K562 (cell line): ENCODE results near the gene PLEKHA5. TPM values are rescaled to one million over a fixed set of nuclear protein-coding genes. Genes with fewer than 3 reads are reported as not detected.

Source experiments
- ATAC-seq: fragments of 200-7000 bp; cut with Tn5 transposase; 3 replicates; pipeline ENCODE4 v1.9.1; 2020; ENCODE audit warnings: moderate library complexity
- BruUV-seq: library from RNA; stranded (reverse); fragments of 400-500 nt; replicated peaks from 2 replicates; lab custom pipeline; 2021; lab: Mats Ljungman, UMichigan
- CTCF ChIA-PET: fragments of 300-600 bp; formaldehyde crosslinking; extraction: SDS; loops from one replicate; lab custom pipeline; 2021; ENCODE audit warnings: low intra/inter-chr PET ratio; lab: Yijun Ruan, JAX
- POLR2A ChIA-PET: fragments of 300-600, 350-650 bp; sonication (Branson Sonifier 250); formaldehyde crosslinking; extraction: SDS; loops from one replicate; lab custom pipeline; 2021; ENCODE audit warnings: antibody characterized with exemption, inconsistent platforms; lab: Yijun Ruan, JAX
- DNase-seq, 4 experiments: peaks; one replicate each; pipeline versions ENCODE4 v3.0.0 to v3.0.0-alpha.2; 2011 to 2018; ENCODE audit warnings: low spot score in 3 of 4, mixed read lengths in 3 of 4; ENCODE audit errors: extremely low read depth in 1 of 4
- FAIRE-seq: peaks from 2 replicates; lab custom pipeline; 2011; peaks lifted over from hg19 to GRCh38; lab: Jason Lieb, UNC
- H2AFZ ChIP-seq: 2 replicates; pipeline ENCODE4 v1.6.0; 2011; ENCODE audit warnings: low read depth, low read length, control low read depth, inconsistent platforms
- H3K27ac ChIP-seq: fragments of 200-600 bp; 3 replicates; pipeline ENCODE4 v1.8.0; 2011; ENCODE audit warnings: low read depth, mild to moderate bottlenecking, control low read depth, inconsistent platforms, low read length, moderate library complexity, mixed read lengths; ENCODE audit errors: extremely low read depth
- H3K27me3 ChIP-seq, 2 experiments: fragments of 300-600 bp in 1 of 2; 2 replicates in 1 of 2; 3 replicates in 1 of 2; pipeline versions ENCODE4 v1.6.0 to v1.8.0; 2011; ENCODE audit warnings: inconsistent platforms in 2 of 2, low read length in 2 of 2, mild to moderate bottlenecking in 1 of 2, mixed read lengths in 1 of 2, moderate library complexity in 1 of 2; ENCODE audit not compliant: control insufficient read depth in 2 of 2, insufficient read depth in 2 of 2
- H3K36me3 ChIP-seq: fragments of 300-600 bp; 3 replicates; pipeline ENCODE4 v1.8.0; 2011; ENCODE audit warnings: mild to moderate bottlenecking, low read length, inconsistent platforms; ENCODE audit not compliant: control insufficient read depth, insufficient read depth
- H3K4me1 ChIP-seq, 2 experiments: fragments of 200-600 bp in 1 of 2; replicated peaks in 1 of 2; 2 replicates in 1 of 2; 3 replicates in 1 of 2; pipeline versions ENCODE4 v1.5.1 to v1.8.0; 2011; ENCODE audit warnings: inconsistent platforms in 2 of 2, low read length in 2 of 2, mild to moderate bottlenecking in 1 of 2, mixed read lengths in 1 of 2, moderate library complexity in 1 of 2; ENCODE audit not compliant: control insufficient read depth in 2 of 2, insufficient read depth in 2 of 2
- H3K4me2 ChIP-seq: 2 replicates; pipeline ENCODE4 v1.6.1; 2011; ENCODE audit warnings: low read length, control low read depth, inconsistent platforms, mixed read lengths; ENCODE audit not compliant: insufficient read depth
- H3K4me3 ChIP-seq: fragments of 200-600 bp; sonication (generic), shearing (Covaris generic); 2 replicates; pipeline ENCODE4 v1.5.1; 2016; ENCODE audit warnings: control low read depth, inconsistent platforms
- H3K79me2 ChIP-seq: fragments of 200-600 bp; 3 replicates; pipeline ENCODE4 v1.8.0; 2011; ENCODE audit warnings: low read length, inconsistent platforms; ENCODE audit not compliant: control insufficient read depth, insufficient read depth
- H3K9ac ChIP-seq, 2 experiments: 2 replicates each; pipeline versions ENCODE4 v1.6.0 to v1.6.1; 2011; ENCODE audit warnings: low read depth in 2 of 2, low read length in 2 of 2, control low read depth in 1 of 2, inconsistent platforms in 1 of 2, mild to moderate bottlenecking in 1 of 2, mixed read lengths in 1 of 2; ENCODE audit not compliant: insufficient read depth in 1 of 2
- H3K9me1 ChIP-seq: one replicate; pipeline ENCODE4 v1.6.0; 2011; ENCODE audit warnings: inconsistent platforms, mild to moderate bottlenecking, low read length, moderate library complexity; ENCODE audit not compliant: control insufficient read depth, insufficient read depth
- H3K9me3 ChIP-seq: replicated peaks from 2 replicates; pipeline ENCODE4 v1.5.1; 2011; ENCODE audit warnings: low read depth, low read length, inconsistent platforms; ENCODE audit not compliant: control insufficient read depth, insufficient read depth
- H4K20me1 ChIP-seq: replicated peaks from 2 replicates; pipeline ENCODE4 v1.6.1; 2011; ENCODE audit warnings: low read length, inconsistent platforms, mixed read lengths; ENCODE audit not compliant: control insufficient read depth, insufficient read depth
- DACH1 ChIP-seq: fragments of 450-650 bp; IDR thresholded peaks from 2 replicates; pipeline ENCODE4 v1.6.1; 2018; ENCODE audit not compliant: partially characterized antibody
- ESRRB ChIP-seq: fragments of 250-450 bp; sonication (Bioruptor Pico); IDR thresholded peaks from 2 replicates; pipeline ENCODE4 v1.5.0; 2020; ENCODE audit warnings: mild to moderate bottlenecking, moderate library complexity, borderline replicate concordance
- GATAD2A ChIP-seq: fragments of 450-650 bp; IDR thresholded peaks from 2 replicates; pipeline ENCODE4 v1.6.1; 2017
- HIVEP1 ChIP-seq: fragments of 250-450 bp; sonication (Bioruptor Pico); IDR thresholded peaks from 2 replicates; pipeline ENCODE4 v1.4.0; 2020; ENCODE audit warnings: mild to moderate bottlenecking
- HMG20A ChIP-seq: fragments of 450-650 bp; formaldehyde crosslinking; conservative IDR thresholded peaks from 2 replicates; pipeline ENCODE4 v1.4.0; 2020; ENCODE audit warnings: mild to moderate bottlenecking, mixed read lengths
- ILF3 ChIP-seq: fragments of 450-650 bp; IDR thresholded peaks from 2 replicates; pipeline ENCODE4 v1.6.1; 2018; ENCODE audit warnings: antibody characterized with exemption, mild to moderate bottlenecking, moderate library complexity, borderline replicate concordance
- KAT2B ChIP-seq: IDR thresholded peaks from one replicate; pipeline ENCODE4 v1.6.1; 2012; ENCODE audit warnings: low read depth, mild to moderate bottlenecking, control low read depth, inconsistent platforms, low read length, moderate library complexity
- NEUROD1 ChIP-seq: fragments of 150-350 bp; IDR thresholded peaks from 2 replicates; pipeline ENCODE4 v1.6.1; 2014; ENCODE audit warnings: borderline replicate concordance, low read length, low read depth; ENCODE audit not compliant: partially characterized antibody
- NFIC ChIP-seq: fragments of 450-650 bp; IDR thresholded peaks from 2 replicates; pipeline ENCODE4 v1.6.1; 2017; ENCODE audit warnings: mild to moderate bottlenecking, inconsistent platforms
- NR0B1 ChIP-seq: fragments of 450-650 bp; IDR thresholded peaks from one replicate; pipeline ENCODE4 v1.6.1; 2018; ENCODE audit warnings: mild to moderate bottlenecking, moderate library complexity; ENCODE audit not compliant: partially characterized antibody
- NR2F6 ChIP-seq: fragments of 450-650 bp; formaldehyde crosslinking; IDR thresholded peaks from 2 replicates; pipeline ENCODE4 v1.4.0; 2020; ENCODE audit warnings: mild to moderate bottlenecking
- NRF1 ChIP-seq, 2 experiments: fragments of 450-650 bp; IDR thresholded peaks in 1 of 2; conservative IDR thresholded peaks in 1 of 2; 2 replicates each; pipeline ENCODE4 v1.6.1; 2014; ENCODE audit warnings: mild to moderate bottlenecking in 2 of 2
- PTBP1 ChIP-seq: fragments of 200-400 bp; formaldehyde crosslinking; IDR thresholded peaks from 2 replicates; pipeline ENCODE4 v1.6.1; 2017; ENCODE audit warnings: low read depth, low read length
- PTRF ChIP-seq: fragments of 450-650 bp; IDR thresholded peaks from 2 replicates; pipeline ENCODE4 v1.6.1; 2016; ENCODE audit warnings: mild to moderate bottlenecking, missing genetic modification characterization, missing compliant biosample characterization
- RBFOX2 ChIP-seq: fragments of 200-400 bp; formaldehyde crosslinking; IDR thresholded peaks from 2 replicates; pipeline ENCODE4 v1.6.1; 2017; ENCODE audit warnings: low read depth, mild to moderate bottlenecking, low read length, moderate library complexity
- ZC3H4 ChIP-seq: sonication (generic); formaldehyde crosslinking; IDR thresholded peaks from 2 replicates; pipeline ENCODE4 v1.9.0; 2021; ENCODE audit warnings: missing genetic modification reagents, borderline replicate concordance
- ZNF253 ChIP-seq: fragments of 250-450 bp; sonication (Bioruptor Pico); conservative IDR thresholded peaks from 2 replicates; pipeline ENCODE4 v1.6.1; 2021; ENCODE audit warnings: mild to moderate bottlenecking
- ZNF77 ChIP-seq: fragments of 250-450 bp; sonication (Bioruptor Pico); IDR thresholded peaks from 2 replicates; pipeline ENCODE4 v1.5.0; 2020
- ZSCAN29 ChIP-seq: fragments of 450-650 bp; IDR thresholded peaks from 2 replicates; pipeline ENCODE4 v1.6.1; 2017
- WGBS: fragments of 100-300 bp; shearing (Covaris generic); methylation state at CpG from one replicate; pipeline ENCODE4 v1.1.6; 2016; ENCODE audit warnings: low coverage, mixed read lengths; ENCODE audit not compliant: insufficient coverage; ENCODE audit errors: missing lambda C conversion rate; 5-methylcytosine and 5-hydroxymethylcytosine counted together
- in situ Hi-C: fragments of 300-500 bp; cut with MboI; formaldehyde crosslinking; loops from 4 replicates; pipeline ENCODE4 v1.15.0; 2018; ENCODE audit warnings: inconsistent platforms, mixed read lengths
- intact Hi-C: fragments of 100-400 bp; cut with micrococcal nuclease; formaldehyde crosslinking; loops from 2 replicates; pipeline ENCODE4 v1.14.2; 2022
- polyA plus RNA-seq, 8 experiments: library from polyadenylated mRNA; depleted of rRNA in 4 of 8; stranded (reverse) in 5 of 8; unstranded in 3 of 8; fragments of >200 nt; fragmentation: Nextera tagmentation in 2 of 8; fragmentation: Illumina TruSeq in 1 of 8; extraction: Ambion mirVana in 2 of 8; extraction: Trizol in 1 of 8; gene quantifications; 2 replicates each; pipeline versions ENCODE4 v1.2.1 to v1.2.3, GENCODE V29; 2011 to 2014; ENCODE audit warnings: inconsistent platforms in 1 of 8, missing spikeins in 1 of 8
- total RNA-seq, 7 experiments: library from RNA; depleted of rRNA in 6 of 7; stranded (reverse); fragments of >200 nt in 6 of 7; fragmentation: Illumina TruSeq in 2 of 7; extraction: Trizol in 2 of 7; gene quantifications; 2 replicates each; pipeline versions ENCODE4 v1.2.1 to v1.2.3, GENCODE V29; 2011 to 2021; ENCODE audit warnings: low replicate concordance in 1 of 7

PLEKHA5 gene
- total and polyA plus RNA-seq, 9 of the 15 experiments (the other 6 are each of a cell fraction or from before 2014, with no cell fraction given): 7.2 to 26.2 (median 17.4) TPM

DNA sequence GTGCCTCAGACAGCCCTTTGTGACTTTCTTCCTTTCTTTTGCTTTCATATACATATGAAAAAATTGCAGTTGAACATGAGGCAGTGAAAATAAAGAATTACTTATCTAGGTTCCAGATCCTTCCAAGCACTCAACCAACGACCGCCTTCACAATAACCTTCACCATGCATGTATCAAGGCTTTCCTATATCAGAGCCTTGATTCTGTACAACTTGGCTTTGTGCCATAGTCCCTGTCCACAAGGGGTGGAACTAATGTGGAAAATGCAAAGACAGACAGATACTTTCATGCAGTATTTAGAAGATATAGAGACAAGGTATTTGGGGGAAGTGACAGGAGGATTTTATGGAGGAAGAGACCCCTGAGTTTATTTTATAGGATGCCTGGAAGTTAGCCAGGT, 48.6 kb upstream of the PLEKHA5 start:
- Histone ChIP-seq H3K4me1 (no peaks in the 10 kb centered on the region), H3K9me3 (no peaks in the 10 kb centered on the region), H3K79me2 (no peaks in the 10 kb centered on the region), H3K27me3 (no peaks in the 10 kb centered on the region), H3K27ac (no peak overlapping the region), H3K4me3 (no peak overlapping the region), H3K4me2 (no peak overlapping the region), H3K9me1 (no peaks in the 10 kb centered on the region), H3K9ac (no peak overlapping the region), H3K36me3 (no peaks in the 10 kb centered on the region), H2AFZ (no peak overlapping the region), H4K20me1 (no peaks in the 10 kb centered on the region)
- CTCF ChIA-PET: no interaction called here
- POLR2A ChIA-PET: no interaction called here
- in situ Hi-C loops: no loop called here
- no peak for FAIRE-seq
- no peak for ATAC-seq
- no peak for TF ChIP-seq NR0B1
- TF ChIP-seq GATAD2A: no peak
- TF ChIP-seq NFIC: peak; percentile 61
- 8% methylated on average over 2 of the region's 2 CpGs for WGBS
- intact Hi-C loops: no loop called here
- DNase-seq: no peak
- BruUV-seq: no TSS peak

DNA sequence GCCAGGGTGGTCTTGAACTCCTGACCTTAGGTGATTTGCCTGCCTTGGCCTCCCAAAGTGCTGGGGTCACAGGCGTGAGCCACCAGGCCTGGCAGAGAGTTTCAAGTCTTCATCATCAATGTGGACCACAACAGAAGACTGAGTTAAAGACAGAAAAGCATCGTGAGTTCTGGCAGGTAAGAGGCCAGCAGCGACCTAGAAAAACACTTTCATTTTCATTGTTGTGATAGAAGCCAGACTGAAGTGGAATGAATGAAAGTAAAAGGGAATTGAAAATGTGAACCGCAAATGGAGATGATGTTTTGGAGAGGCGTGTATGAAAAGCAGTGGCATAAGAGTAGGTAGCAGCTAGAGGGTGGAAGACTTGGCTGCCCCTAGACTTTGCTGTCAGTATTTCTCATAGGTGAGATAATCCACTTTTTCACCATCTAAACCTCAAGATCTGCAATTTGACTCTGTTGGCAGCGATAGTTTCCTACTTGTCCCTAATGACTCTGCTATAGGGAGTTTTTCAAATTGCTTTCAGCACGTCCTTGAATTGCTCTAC, 47.1 kb upstream of the PLEKHA5 start:
- POLR2A ChIA-PET: no interaction called here
- TF ChIP-seq PTRF (tag): no peak
- TF ChIP-seq PTBP1: no peak
- no peak for TF ChIP-seq ZSCAN29
- no peak for TF ChIP-seq NRF1 (conservative IDR thresholded peaks at IDR 0.05 in 1 of 2, IDR thresholded peaks at IDR 0.05 in 1 of 2)
- TF ChIP-seq NEUROD1: no peak
- TF ChIP-seq ZNF253: no peak
- no peak for TF ChIP-seq ILF3
- TF ChIP-seq HMG20A: no peak
- TF ChIP-seq ZC3H4 (CRISPR knock-in tag): no peak
- no peak for TF ChIP-seq KAT2B
- TF ChIP-seq ESRRB (CRISPR knock-in tag): no peak
- TF ChIP-seq RBFOX2: no peak
- TF ChIP-seq HIVEP1 (CRISPR knock-in tag): no peak
- no peak for TF ChIP-seq ZNF77 (CRISPR knock-in tag)
- TF ChIP-seq DACH1: no peak
- TF ChIP-seq NR2F6 (CRISPR knock-in tag): no peak

More for the DNA sequence above, 47.1 kb upstream of the PLEKHA5 start:
- in situ Hi-C loops: no loop called here
- Histone ChIP-seq H3K4me3 (no peak overlapping the region), H3K9me3 (no peaks in the 10 kb centered on the region), H3K9ac (no peak overlapping the region), H3K27ac (no peak overlapping the region), H3K4me1 (no peaks in the 10 kb centered on the region), H3K27me3 (no peaks in the 10 kb centered on the region), H3K36me3 (no peaks in the 10 kb centered on the region), H3K79me2 (no peaks in the 10 kb centered on the region), H4K20me1 (no peaks in the 10 kb centered on the region), H3K9me1 (no peaks in the 10 kb centered on the region), H2AFZ (no peak overlapping the region), H3K4me2 (no peak overlapping the region)
- BruUV-seq: no TSS peak
- ATAC-seq (no peak), FAIRE-seq (no peak), DNase-seq (no peak)
- intact Hi-C loops: no loop called here
- 34% methylated on average over 5 of the region's 7 CpGs for whole genome bisulfite sequencing
- CTCF ChIA-PET: no interaction called here
